HG02798 (cell line): ENCODE data around the gene NTM.

ENCODE experiments used
- ATAC-seq: cut with Tn5 transposase; IDR thresholded peaks from one replicate; pipeline ENCODE4 v1.9.1; 2021; ENCODE audit warnings: mild to moderate bottlenecking; ENCODE audit not compliant: unreplicated experiment, poor library complexity

The NTM gene

GRCh38 chr11:131693756-131694155 is 323.3 kb downstream of the NTM start:
- no peak for ATAC-seq

DNA sequence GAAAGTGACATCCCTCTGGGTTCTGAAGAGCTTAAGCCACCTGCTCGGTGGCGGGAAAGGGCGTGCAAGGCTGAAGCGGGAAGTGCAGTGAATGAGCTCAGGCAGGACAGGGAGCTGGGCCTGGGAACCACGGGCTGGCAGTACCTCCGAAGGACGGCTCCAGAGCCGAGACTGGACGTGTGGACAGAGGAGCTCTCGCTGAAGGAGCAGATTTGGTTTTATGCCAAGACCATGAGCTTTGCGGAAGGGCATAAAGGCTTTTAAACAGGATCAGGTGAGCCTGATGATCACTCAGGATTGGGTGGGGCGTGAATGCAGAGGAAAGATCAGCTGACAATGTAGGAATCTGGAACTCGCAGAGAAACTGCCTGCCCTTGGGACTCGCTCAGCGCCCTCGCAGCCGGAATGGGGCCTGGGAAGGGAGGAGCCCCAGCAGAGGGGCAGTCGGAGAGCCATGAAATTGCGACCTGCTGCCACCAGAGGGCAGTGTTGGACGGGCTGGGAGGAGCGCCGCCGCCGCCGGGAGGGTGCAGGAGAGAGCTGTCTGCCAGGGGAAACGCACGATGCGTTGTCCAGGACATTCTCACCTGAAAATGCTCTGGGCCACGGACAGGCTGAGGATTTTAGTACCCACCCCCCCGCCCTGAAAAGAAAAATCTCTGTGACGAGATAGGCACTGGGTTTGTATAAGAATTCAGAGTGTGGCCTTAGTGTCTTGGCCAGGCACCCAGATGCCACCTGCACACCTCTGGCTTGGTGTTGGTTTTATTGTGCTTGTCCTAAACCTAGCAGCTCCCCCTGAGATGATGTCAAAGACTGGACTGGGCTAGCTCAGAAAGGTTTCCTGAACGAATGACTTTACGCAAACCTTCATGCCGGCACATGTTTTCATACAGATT is 324.4 kb downstream of the NTM start:
- ATAC-seq: peak; percentile 86

DNA sequence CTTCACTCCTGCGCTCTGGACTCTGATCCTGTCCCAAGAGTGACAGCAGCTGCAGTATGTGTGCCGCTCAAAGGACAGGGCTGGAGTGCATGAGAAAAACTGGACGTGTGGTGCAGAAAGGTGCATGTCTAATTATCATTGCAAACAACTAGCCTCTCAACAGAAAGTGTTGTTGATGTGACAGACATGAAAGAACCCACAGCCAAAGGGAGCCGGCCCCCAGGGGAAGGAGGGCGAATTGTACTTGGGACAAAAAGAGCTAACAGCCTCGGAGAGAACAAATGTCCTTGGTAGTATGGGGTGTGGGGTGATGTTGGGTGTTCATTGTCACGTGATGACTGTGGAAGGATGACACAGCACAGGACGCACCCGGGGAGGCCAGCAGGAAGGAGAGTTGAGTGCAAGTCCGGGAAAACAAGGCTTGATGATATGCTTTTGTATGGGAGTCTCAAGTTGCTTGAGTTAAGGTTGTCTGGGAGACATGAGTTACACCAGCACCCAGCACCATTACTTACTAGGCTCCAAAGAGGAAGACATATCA is 325.5 kb downstream of the NTM start:
- no peak for ATAC-seq

DNA sequence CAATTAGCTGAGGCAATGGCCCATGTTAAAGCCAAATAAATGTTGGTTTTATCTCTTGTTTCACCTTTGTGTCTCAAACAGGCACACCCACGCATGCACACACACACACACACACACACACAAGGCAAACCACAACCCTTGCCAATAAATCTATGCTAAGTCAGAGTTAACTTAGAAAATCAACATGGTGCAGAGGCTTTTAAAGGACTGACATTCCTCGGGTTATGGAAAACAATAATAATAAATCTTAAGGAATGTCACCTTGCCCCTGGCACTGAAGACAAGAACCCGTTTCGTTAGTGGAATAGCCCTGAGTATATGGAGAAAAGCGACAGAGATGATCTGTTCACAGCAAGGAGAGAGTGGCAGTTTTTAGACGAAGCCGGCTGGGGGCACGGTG is 326.3 kb downstream of the NTM start:
- no peak for ATAC-seq

- no peak for ATAC-seq
Observed at GRCh38 chr11:131703311-131703710, 332.9 kb downstream of the NTM start.

DNA sequence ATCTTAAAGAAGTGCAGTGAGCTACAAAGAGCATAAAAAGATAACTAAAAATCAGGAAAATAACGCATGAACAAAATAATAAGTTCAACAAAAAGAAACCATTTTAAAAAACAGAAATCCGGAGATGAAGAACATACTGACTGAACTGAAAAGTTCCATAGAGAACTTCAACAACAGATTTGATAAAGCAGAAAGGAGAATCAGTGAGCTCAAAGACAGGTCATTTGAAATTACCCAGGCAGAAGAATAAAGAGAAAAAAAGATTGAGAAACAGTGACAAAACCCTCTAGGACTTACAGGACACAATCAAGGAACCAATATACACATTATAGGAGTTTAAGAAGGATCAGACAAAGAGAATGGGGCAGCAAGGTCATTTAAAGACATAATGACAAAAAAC is 334.3 kb downstream of the NTM start:
- no peak for ATAC-seq

GRCh38 chr11:131710511-131710910 is 340.1 kb downstream of the NTM start:
- no peak for ATAC-seq

- no peak for ATAC-seq
Observed at GRCh38 chr11:131712897-131713296, 342.5 kb downstream of the NTM start.

- ATAC-seq: no peak
Observed at GRCh38 chr11:131713529-131714134, 343.2 kb downstream of the NTM start.

DNA sequence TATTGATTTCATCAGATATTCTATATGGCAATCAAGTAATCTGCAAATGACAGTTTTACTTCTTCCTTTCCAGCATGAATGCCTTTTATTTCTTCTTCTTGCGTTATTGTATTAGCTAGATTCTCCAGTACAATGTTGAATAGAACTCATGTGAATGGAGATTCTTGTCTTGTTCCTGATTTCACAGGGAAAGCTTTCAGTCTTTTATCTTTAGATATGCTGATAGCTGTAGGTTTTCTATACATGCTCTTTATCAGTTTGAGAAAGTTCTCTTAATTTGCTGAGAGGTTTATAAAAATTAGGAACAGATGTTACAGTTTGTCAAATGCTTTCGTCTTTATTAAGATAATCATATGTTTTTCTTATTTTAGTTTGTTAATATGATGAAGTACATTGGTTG is 347.2 kb downstream of the NTM start:
- no peak for ATAC-seq

DNA sequence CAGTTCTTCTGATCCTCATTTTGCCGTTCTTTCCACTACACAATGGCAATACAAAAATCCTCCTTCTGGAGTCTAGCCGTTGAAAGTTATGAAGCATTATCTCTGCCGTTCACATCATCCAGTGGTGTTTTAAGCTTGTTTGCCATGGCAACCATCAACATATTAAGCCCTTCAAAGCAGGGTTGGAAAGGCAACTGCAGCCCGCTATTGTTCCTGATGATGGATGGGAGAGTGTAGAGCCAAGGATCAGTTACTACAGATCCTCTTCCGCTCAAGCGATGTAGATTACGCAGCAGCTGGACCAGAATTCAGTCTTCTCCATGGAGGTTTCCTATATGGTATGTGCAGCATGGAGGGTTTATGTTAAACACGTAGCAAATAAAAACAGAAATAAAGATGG is 352.7 kb downstream of the NTM start:
- ATAC-seq: no peak

DNA sequence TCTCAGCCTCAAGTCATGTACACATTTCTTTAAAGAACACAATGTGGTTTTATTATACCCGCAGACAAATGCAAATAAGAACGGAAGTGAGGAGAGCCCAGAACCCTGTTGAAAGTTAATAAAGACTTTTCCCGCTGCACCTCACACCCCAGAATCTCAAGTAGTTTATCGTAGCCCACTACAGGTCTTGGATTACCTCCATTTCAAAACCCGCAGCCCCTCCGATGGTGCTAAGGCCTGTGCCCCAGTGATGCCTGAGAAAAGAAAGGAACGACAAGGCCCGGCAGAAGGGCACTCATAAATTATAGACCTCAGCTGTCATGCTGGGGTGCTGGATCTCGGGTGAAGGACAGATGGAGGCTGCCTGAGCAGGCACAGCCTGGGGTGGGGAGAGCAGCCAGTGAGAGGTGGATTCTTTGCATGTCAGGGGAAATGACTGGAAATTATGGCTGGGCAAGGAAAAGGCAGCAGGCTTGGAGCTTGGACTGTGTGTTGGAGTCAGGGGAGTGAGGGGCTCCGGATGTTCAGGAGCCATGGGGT is 354.1 kb downstream of the NTM start:
- no peak for ATAC-seq

GRCh38 chr11:131734871-131735270 is 364.5 kb downstream of the NTM start:
- ATAC-seq: no peak

DNA sequence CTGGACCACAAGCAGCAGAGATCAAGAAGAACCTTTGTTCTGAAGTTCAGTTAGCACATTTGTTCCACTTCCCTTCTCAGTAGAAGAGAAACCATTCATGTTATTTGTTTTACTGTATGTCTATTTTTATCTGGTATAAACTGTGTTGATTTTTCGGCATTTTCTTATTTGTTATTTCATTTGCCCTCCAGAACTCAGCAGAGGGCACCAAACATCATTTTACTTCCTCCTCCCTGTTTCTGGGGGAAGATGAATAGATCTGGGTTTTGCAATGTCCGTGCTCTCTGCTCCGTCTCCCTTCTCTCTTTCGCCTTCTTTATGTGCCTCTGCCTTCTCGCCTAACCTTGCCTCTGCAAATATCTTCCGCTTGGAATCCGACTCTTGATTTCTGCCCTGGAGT is 366.9 kb downstream of the NTM start:
- no peak for ATAC-seq

GRCh38 chr11:131739243-131739882 is 368.9 kb downstream of the NTM start:
- no peak for ATAC-seq

- ATAC-seq: no peak
Observed at GRCh38 chr11:131744847-131745246, 374.4 kb downstream of the NTM start.

- ATAC-seq: no peak
Observed at GRCh38 chr11:131745405-131745804, 375.0 kb downstream of the NTM start.

GRCh38 chr11:131746201-131746600 is 375.8 kb downstream of the NTM start:
- no peak for ATAC-seq

- ATAC-seq: peak; percentile 79
Observed at GRCh38 chr11:131748151-131749050, 378.0 kb downstream of the NTM start.

GRCh38 chr11:131749101-131749500 is 378.7 kb downstream of the NTM start:
- no peak for ATAC-seq
